Measurements from ENCODE around the gene LRFN5. TPM values are rescaled to one million over a fixed set of nuclear protein-coding genes. Genes with fewer than 3 reads are reported as not detected.

The LRFN5 gene
- total and polyA plus RNA-seq, 2 of the 8 experiments (the other 6 are each of a cell fraction or from before 2014, with no cell fraction given) = 0.85 to 4.7 TPM

- FAIRE-seq (no peak), DNase-seq (ENCODE audit: low read depth in 1 of 2, low spot score in 2 of 2) (no peak)
These were observed 318.7 kb downstream of the LRFN5 start for GRCh38 chr14:41925409-41925808.

More at GRCh38 chr14:41925409-41925808, 318.7 kb downstream of the LRFN5 start:
- Histone ChIP-seq H3K79me2 (ENCODE audit: control insufficient read depth in 1 of 2, insufficient read depth in 2 of 2, low read length in 2 of 2) (no peaks in the 10 kb centered on the region), H2AFZ (ENCODE audit: low read length) (no peak overlapping the region), H3K18ac (ENCODE audit: extremely low read depth, low read length) (no peak overlapping the region), H4K8ac (ENCODE audit: extremely low read depth, insufficient read depth, low read length) (no peak overlapping the region), H2AK5ac (ENCODE audit: low read depth, low read length) (no peak overlapping the region), H3K27ac (ENCODE audit: low read depth, low read length) (no peak overlapping the region), H3K4me2 (ENCODE audit: insufficient read depth in 1 of 2, low read depth in 2 of 2, low read length in 2 of 2) (no peak overlapping the region), H3K9me3 (ENCODE audit: insufficient read depth in 2 of 2, low read depth in 1 of 2, low read length in 1 of 2) (no peaks in the 10 kb centered on the region), H3K23me2 (ENCODE audit: low read depth, low read length) (no peaks in the 10 kb centered on the region), H2BK20ac (ENCODE audit: low read length) (no peak overlapping the region), H3K9ac (replicated peaks in 1 of 4; ENCODE audit: extremely low read depth in 1 of 4, low read depth in 3 of 4, low read length in 3 of 4) (no peak overlapping the region), H4K20me1 (replicated peaks in 1 of 2; ENCODE audit: control insufficient read depth in 1 of 2, insufficient read depth in 2 of 2, low read length in 2 of 2) (no peaks in the 10 kb centered on the region), H3K4ac (replicated peaks; ENCODE audit: insufficient read length, low read depth, low read length) (no peak overlapping the region), H3K4me1 (replicated peaks in 1 of 4; ENCODE audit: control insufficient read depth in 3 of 4, insufficient read depth in 4 of 4, low read length in 3 of 4) (no peaks in the 10 kb centered on the region), H2BK12ac (ENCODE audit: low read depth, low read length) (no peak overlapping the region), H3K36me3 (ENCODE audit: control insufficient read depth in 2 of 4, insufficient read depth in 4 of 4, low read length in 3 of 4) (no peaks in the 10 kb centered on the region), H3K27me3 (replicated peaks in 1 of 4; ENCODE audit: control insufficient read depth in 3 of 4, extremely low read depth in 1 of 4, insufficient read depth in 3 of 4, low read length in 3 of 4) (no peaks in the 10 kb centered on the region), H3K14ac (ENCODE audit: insufficient read length) (no peak overlapping the region), H4K91ac (replicated peaks; ENCODE audit: insufficient read length, low read length) (no peak overlapping the region), H3K56ac (replicated peaks; ENCODE audit: insufficient read length, low read depth, low read length) (no peak overlapping the region), H3K4me3 (ENCODE audit: extremely low read depth in 1 of 4, insufficient read depth in 2 of 4, low read depth in 3 of 4, low read length in 4 of 4) (no peak overlapping the region), H3K79me1 (ENCODE audit: low read depth, low read length) (no peaks in the 10 kb centered on the region), H2BK120ac (replicated peaks; ENCODE audit: low read depth, low read length) (no peak overlapping the region), H2BK5ac (ENCODE audit: low read depth, low read length) (no peak overlapping the region), H2BK15ac (ENCODE audit: low read length) (no peak overlapping the region), H3K23ac (ENCODE audit: insufficient read length) (no peak overlapping the region), H4K5ac (ENCODE audit: insufficient read length, low read depth, low read length) (no peak overlapping the region)
- POLR2A ChIA-PET (ENCODE audit: partially characterized antibody) = no interaction called here
- TF ChIP-seq GABPA (IDR thresholded peaks at IDR 0.05; ENCODE audit: borderline replicate concordance, insufficient read depth, low read length) (no peak), MAFK (IDR thresholded peaks at IDR 0.05; ENCODE audit: low read depth, low read length) (no peak), POU5F1 (IDR thresholded peaks at IDR 0.05; ENCODE audit: low read depth, low read length) (no peak), BCL11A (IDR thresholded peaks at IDR 0.05; ENCODE audit: low read depth in 2 of 2, low read length in 2 of 2) (no peak), RBBP5 (IDR thresholded peaks at IDR 0.05; ENCODE audit: borderline replicate concordance, low read depth, low read length) (no peak), CHD2 (IDR thresholded peaks at IDR 0.05; ENCODE audit: low read length) (no peak), SIN3A (conservative IDR thresholded peaks at IDR 0.05 in 1 of 2, IDR thresholded peaks at IDR 0.05 in 1 of 2; ENCODE audit: low read depth in 1 of 2, low read length in 2 of 2) (no peak), JUN (IDR thresholded peaks at IDR 0.05; ENCODE audit: low read depth, low read length) (no peak), RAD21 (IDR thresholded peaks at IDR 0.05 in 1 of 2, conservative IDR thresholded peaks at IDR 0.05 in 1 of 2; ENCODE audit: low read depth in 2 of 2, low read length in 2 of 2) (peak; percentile 70 to 78), HDAC6 (IDR thresholded peaks at IDR 0.05; ENCODE audit: low read depth, low read length) (no peak), CEBPB (IDR thresholded peaks at IDR 0.05; ENCODE audit: low read depth, low read length) (no peak)
- TF ChIP-seq, protein P1, sequence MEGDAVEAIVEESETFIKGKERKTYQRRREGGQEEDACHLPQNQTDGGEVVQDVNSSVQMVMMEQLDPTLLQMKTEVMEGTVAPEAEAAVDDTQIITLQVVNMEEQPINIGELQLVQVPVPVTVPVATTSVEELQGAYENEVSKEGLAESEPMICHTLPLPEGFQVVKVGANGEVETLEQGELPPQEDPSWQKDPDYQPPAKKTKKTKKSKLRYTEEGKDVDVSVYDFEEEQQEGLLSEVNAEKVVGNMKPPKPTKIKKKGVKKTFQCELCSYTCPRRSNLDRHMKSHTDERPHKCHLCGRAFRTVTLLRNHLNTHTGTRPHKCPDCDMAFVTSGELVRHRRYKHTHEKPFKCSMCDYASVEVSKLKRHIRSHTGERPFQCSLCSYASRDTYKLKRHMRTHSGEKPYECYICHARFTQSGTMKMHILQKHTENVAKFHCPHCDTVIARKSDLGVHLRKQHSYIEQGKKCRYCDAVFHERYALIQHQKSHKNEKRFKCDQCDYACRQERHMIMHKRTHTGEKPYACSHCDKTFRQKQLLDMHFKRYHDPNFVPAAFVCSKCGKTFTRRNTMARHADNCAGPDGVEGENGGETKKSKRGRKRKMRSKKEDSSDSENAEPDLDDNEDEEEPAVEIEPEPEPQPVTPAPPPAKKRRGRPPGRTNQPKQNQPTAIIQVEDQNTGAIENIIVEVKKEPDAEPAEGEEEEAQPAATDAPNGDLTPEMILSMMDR (IDR thresholded peaks at IDR 0.05; ENCODE audit: control extremely low read depth in 1 of 3, insufficient read depth in 1 of 3, low read depth in 1 of 3, low read length in 3 of 3) = peak in 2 of 3 experiments; percentile 21 to 51; a peak in 2 of 4 replicates
- CTCF ChIA-PET (ENCODE audit: partially characterized antibody) = interaction anchor here (0.6 to 1.4 kb wide), 8 partner anchors 14 to 316 kb away, joined by 3 to 5 read pairs (median 4); no protein-coding TSS in a partner anchor
- WGBS, 2 experiments (ENCODE audit: extremely low coverage in 1 of 2, insufficient coverage in 1 of 2, insufficient read length in 1 of 2, insufficient replicate concordance in 2 of 2, low coverage in 1 of 2, low lambda C conversion rate in 2 of 2, missing lambda C conversion rate in 1 of 2) = 64% methylated on average over 2 of the region's 2 CpGs; no CpG with 5 or more reads in 1 of the 2 experiments

Data from H1 (cell line).